ENCODE results near the gene SLC25A26. TPM values are rescaled to one million over a fixed set of nuclear protein-coding genes. Genes with fewer than 3 reads are reported as not detected.

Gene SLC25A26
- total and polyA plus RNA-seq, 2 of the 13 experiments (the other 11 are each of a cell fraction or from before 2014, with no cell fraction given) = 23.1 to 32.7 TPM

- no peak for TF ChIP-seq KLF11 (CRISPR knock-in tag; IDR thresholded peaks at IDR 0.05)
- no peak for TF ChIP-seq PCBP1 (IDR thresholded peaks at IDR 0.05; ENCODE audit: borderline replicate concordance, low read depth, low read length)
- no peak for TF ChIP-seq ZNF354B (CRISPR knock-in tag; IDR thresholded peaks at IDR 0.05)
- no peak for TF ChIP-seq AKNA (CRISPR knock-in tag; IDR thresholded peaks at IDR 0.05; ENCODE audit: borderline replicate concordance)
- TF ChIP-seq ZNF691 (CRISPR knock-in tag; IDR thresholded peaks at IDR 0.05; ENCODE audit: borderline replicate concordance, low read depth) = no peak
- TF ChIP-seq ZNF264 (CRISPR knock-in tag; IDR thresholded peaks at IDR 0.05) = no peak
- no peak for TF ChIP-seq KAT2B (IDR thresholded peaks at IDR 0.05; ENCODE audit: borderline replicate concordance, low read depth, low read length)
- TF ChIP-seq ZFYVE20 (CRISPR knock-in tag; IDR thresholded peaks at IDR 0.05; ENCODE audit: borderline replicate concordance, low read depth) = no peak
- no peak for TF ChIP-seq ZNF44 (CRISPR knock-in tag; IDR thresholded peaks at IDR 0.05)
- TF ChIP-seq HOXA3 (CRISPR knock-in tag; IDR thresholded peaks at IDR 0.05) = no peak
- TF ChIP-seq STAT5B (CRISPR knock-in tag; IDR thresholded peaks at IDR 0.05) = no peak
- TF ChIP-seq ZFY (CRISPR knock-in tag; IDR thresholded peaks at IDR 0.05) = no peak
- TF ChIP-seq GATA4 (IDR thresholded peaks at IDR 0.05; ENCODE audit: borderline replicate concordance, low read depth) = no peak
- no peak for TF ChIP-seq AGO1 (IDR thresholded peaks at IDR 0.05; ENCODE audit: low read depth, low read length, poor library complexity, severe bottlenecking)
- 93% methylated on average over 9 of the region's 12 CpGs for WGBS (ENCODE audit: low lambda C conversion rate)
- H2AFZ ChIP-seq (ENCODE audit: low read length) = no peak overlapping the region
- peaks cover 25 to 67% of the 10 kb centered on the region in 2 experiments for H3K36me3 ChIP-seq (replicated peaks in 1 of 2; ENCODE audit: control insufficient read depth in 1 of 2, insufficient read depth in 2 of 2, low read length in 2 of 2)
- ChIA-PET CTCF (ENCODE audit: low intra/inter-chr PET ratio, low total read pairs) (no interaction called here), POLR2A (no interaction called here)
- no peaks in the 10 kb centered on the region for H3K9me3 ChIP-seq (ENCODE audit: low read length)
- in situ Hi-C loops (cut with HindIII; ENCODE audit: extremely low pct_ligation_motif_present, low pct_unique_long_range_greater_than_20kb) (no loop called here), intact Hi-C loops (cut with micrococcal nuclease; ENCODE audit: unreplicated experiment) (no loop called here)
- DNase-seq (ENCODE audit: low spot score) (no peak), FAIRE-seq (no peak), ATAC-seq (no peak)
- H3K4me1 ChIP-seq (ENCODE audit: insufficient read depth, low read length) = no peaks in the 10 kb centered on the region
- no peaks in the 10 kb centered on the region for H3K27me3 ChIP-seq (ENCODE audit: control insufficient read depth in 1 of 2, insufficient read depth in 2 of 2, low read length in 2 of 2)
- H3K79me2 ChIP-seq (ENCODE audit: insufficient read depth, low read length) = no peaks in the 10 kb centered on the region
- H3K9ac ChIP-seq (ENCODE audit: insufficient read depth, low read depth, low read length) = no peak overlapping the region
- H3K4me2 ChIP-seq (ENCODE audit: low read depth, low read length) = no peak overlapping the region
- H3K27ac ChIP-seq (ENCODE audit: extremely low read length, insufficient read depth, low read length) = no peak overlapping the region
- no peaks in the 10 kb centered on the region for H4K20me1 ChIP-seq (ENCODE audit: insufficient read depth, low read length)
- no peak overlapping the region for H3K4me3 ChIP-seq (replicated peaks in 1 of 3; ENCODE audit: insufficient read depth in 1 of 3, low read depth in 2 of 3, low read length in 3 of 3)
- BruUV-seq (replicated peaks) = no TSS peak
Measured at GRCh38 chr3:66394019-66394752, 173.4 kb downstream of the SLC25A26 start.
